GM19438 (cell line): Measurements from ENCODE around the gene ABHD17B.
A peak's percentile ranks its signal among the peaks of the same experiment; 100 is the strongest.
"Not testable (repeated sequence)": the region's sequence is repeated elsewhere in the genome, so short reads cannot be mapped to it uniquely, and the experiment has no call there.

ENCODE experiments used
- ATAC-seq: cut with Tn5 transposase; IDR thresholded peaks from one replicate; pipeline ENCODE4 v1.9.1; 2021; ENCODE audit warnings: low read depth; ENCODE audit not compliant: unreplicated experiment

The ABHD17B gene

GRCh38 chr9:71911061-71911907 lies at the start of gene ABHD17B, which contains the start of gene C9orf85:
Gene ABHD17B (minus strand): TSS chr9:71911193. CDS start chr9:71875080, 36,113 bp downstream.
Gene C9orf85 (plus strand): TSS chr9:71911639. CDS start chr9:71911735, 96 bp downstream.
- peak; percentile 89 for ATAC-seq

DNA sequence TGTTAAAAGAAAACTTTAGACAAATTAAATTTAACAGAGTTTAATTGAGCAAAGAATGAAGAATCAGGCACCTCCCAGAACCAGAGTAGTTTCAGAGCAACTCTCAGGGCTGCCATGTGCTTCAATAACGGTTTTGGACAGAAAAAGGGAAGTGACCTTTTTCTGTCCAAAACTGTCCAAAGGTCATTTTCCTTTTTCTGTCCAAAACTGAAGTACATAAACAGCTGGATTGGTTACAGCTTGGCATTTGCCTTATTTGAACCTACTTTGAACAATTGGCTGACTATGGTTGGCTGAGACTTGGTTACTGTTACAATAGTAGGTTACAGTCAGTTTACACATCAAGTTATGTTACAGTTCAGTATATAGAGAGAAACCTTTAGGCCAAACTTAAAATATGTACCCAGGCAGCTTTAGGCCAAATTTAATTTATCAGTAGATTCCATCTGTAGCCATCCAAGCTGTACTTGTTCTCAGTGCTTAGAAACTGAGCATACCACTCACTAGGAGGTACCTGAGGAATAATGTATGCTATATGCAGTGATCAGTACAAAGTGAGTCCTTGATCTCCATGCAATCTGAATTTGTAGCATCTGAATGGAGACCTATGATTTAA lies 44.4 kb upstream of the ABHD17B start:
- ATAC-seq: no peak

GRCh38 chr9:71954652-71955051 lies 43.7 kb upstream of the ABHD17B start:
- ATAC-seq: not testable (repeated sequence)

- ATAC-seq: no peak
Observed at GRCh38 chr9:71944754-71945375, 33.9 kb upstream of the ABHD17B start.

DNA sequence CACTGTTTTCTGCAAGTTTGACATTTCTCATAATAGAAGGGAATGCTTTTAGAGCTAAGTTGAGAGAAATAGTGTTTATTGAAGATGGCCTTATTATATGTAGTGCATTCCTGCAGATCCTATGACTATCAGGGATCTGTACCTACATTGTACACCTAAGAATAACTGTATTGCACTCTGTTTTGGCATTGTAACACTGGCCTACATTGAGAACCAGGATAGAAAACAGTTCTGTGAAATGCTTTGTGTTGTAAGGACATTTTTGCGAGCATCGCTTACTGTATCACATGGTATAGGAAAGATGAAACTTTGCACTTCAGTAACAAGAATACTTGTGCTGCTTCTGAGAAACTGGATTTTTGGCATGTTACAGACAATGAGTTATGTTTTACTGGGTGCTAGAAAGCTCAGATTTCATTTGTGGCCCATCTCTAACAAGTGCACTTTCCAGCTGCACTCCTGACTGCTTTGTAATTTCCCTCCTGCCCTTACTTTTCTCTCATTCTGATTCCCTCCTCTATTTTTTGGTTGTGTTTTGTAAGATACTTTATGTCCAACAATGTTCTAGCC lies 31.1 kb upstream of the ABHD17B start:
- ATAC-seq: no peak

DNA sequence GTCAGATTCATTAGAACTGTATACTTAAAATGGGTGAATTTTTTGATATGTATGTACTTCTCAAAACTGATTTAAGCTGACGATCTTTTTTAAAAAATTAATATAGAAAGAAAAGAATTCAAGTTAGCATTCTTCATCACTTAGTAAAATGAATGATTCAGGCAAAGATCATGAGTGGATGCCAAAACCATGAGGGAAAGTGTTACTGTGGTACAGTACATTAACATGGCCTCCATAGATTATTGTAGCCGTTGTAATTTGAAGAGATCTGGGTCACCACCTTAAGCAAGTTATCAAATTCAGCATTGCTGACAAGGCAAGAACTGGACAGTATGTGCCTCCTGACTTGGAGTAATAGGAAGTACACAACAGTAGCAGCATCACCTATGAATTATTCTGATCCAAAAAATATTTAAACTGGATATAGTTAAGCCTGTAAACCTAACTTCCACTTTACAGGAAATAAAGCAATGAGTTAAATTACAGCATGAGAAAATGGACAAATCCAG lies 30.1 kb upstream of the ABHD17B start:
- no peak for ATAC-seq

DNA sequence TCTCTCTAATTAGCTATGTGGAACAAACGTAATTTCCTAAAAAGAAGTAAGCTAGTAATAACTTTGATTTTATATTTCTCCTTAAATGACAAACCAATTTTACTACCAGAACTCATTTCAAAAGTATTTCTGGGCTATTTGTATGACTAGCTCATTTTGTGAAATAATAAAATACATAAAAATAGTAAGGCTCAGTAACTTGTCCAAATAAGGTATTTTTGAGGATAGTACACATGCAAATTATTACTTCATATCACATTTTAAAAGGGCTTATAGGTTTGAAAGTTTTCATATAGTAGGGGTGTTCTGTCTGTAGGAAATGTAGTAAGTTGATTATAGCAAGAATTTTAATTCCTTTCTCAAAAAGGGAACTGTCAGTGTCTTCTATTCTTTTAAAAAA lies 26.9 kb upstream of the ABHD17B start:
- ATAC-seq: no peak

- no peak for ATAC-seq
Observed at GRCh38 chr9:71937070-71937625, 26.2 kb upstream of the ABHD17B start.

GRCh38 chr9:71936066-71936465 lies 25.1 kb upstream of the ABHD17B start:
- ATAC-seq: no peak

DNA sequence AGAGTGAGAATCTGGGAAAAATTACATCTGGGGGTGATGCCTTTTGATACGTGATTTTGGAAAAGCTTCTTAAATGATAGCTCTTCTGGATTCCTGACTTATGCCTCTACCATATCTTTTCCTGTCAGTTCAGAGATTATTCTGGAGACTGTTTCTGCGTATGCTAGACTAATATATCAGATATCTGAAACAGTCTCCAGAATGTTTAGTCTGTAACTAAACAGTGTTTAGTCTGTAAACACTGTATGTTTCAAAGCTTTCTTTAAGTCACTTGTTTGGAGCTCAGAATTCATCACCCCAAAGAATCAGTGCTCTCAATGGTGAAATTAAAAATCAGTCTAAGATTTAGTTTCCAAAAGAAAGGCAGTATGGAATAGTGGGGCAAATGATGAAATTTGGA lies 20.2 kb upstream of the ABHD17B start:
- ATAC-seq: no peak

GRCh38 chr9:71929791-71930440 lies 18.9 kb upstream of the ABHD17B start:
- no peak for ATAC-seq

DNA sequence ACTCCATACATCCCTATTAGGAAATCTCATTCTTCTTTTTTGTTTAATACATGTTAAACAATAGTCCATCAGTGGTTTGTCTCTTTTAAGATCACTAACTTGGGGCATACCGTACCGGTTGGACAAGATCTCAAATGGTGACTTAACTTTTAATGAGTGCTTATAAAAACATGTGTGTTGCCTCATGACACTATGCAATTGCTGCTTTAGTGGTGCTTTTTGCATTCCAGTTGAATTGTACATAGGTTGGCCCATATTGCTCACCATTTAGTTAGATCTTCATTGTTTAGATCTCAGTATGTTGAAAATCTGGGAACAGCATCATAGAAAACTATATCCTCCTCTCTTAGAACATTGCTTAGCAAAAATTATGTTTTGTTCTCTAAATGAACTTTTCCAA lies 18.2 kb upstream of the ABHD17B start:
- no peak for ATAC-seq

DNA sequence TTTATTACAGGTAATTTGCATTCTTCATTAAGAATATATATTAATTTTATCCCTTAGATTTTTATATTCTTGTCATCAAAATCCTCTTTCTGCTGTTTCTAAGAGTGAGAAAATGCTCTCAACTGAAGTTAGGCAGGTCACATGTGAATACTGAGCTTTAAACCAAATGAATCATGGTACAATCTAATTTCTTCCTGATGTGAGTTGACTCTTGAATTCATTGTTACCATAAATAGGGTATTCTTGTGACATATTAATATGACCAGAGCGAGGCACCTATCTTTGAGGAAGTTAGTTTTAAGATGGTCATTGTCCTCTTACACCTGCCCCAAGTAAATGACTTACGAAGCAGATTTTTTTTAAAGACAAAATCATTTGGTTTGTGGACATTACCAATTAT lies 17.8 kb upstream of the ABHD17B start:
- ATAC-seq: no peak

GRCh38 chr9:71928376-71928775 lies 17.4 kb upstream of the ABHD17B start:
- no peak for ATAC-seq

DNA sequence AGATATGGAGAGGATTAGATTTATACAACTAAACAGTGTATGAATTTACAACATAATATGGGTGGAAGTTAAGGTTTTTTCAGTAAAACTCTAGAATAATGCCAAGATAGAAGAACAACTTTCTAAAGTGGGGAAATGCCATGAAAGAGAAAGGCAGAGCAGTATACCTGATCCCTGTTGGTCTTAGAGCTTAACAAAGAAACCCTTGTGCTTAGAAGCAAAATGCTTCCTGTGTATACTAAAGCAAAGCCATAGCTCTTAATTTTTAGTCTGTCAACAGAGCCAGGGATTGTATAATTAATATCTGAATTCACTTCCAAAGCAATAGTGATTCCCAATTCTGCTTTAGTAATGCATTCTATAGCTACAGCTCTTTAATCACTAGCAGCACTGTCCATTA lies 14.8 kb upstream of the ABHD17B start:
- ATAC-seq: no peak

DNA sequence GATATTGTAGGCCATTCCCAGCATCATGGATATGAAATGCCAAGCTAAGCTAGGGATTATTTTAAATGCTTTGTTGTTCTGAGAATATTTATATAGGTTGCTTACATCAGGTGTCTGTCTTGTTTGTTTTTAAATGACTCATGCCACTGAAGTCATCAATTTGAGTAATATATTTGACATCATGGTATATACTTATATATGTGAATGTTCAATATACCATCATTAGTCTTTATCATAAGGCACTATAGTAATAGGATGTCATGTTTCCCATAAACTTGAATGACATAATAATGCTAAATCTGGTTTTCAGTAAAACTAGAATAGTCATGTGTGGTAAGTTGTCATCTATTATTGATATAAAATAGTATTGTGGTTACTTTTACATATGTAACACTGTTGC lies 13.6 kb upstream of the ABHD17B start:
- no peak for ATAC-seq

GRCh38 chr9:71921190-71921814 lies 10.3 kb upstream of the ABHD17B start:
- no peak for ATAC-seq

GRCh38 chr9:71920456-71921189 lies 9.6 kb upstream of the ABHD17B start:
- no peak for ATAC-seq

GRCh38 chr9:71918419-71918818 lies 7.4 kb upstream of the ABHD17B start:
- ATAC-seq: no peak
